Sigmoid colon (tissue), 7 donors: Measurements from ENCODE around the gene LRRC2. TPM values are rescaled to one million over a fixed set of nuclear protein-coding genes. Genes with fewer than 3 reads are reported as not detected.

Experiments used
- DNase-seq: peaks from one replicate; pipeline ENCODE4 v3.0.0-alpha.2; 2019
- H3K27ac ChIP-seq, 4 donors: fragments of 200-600 bp; sonication (generic); one replicate each; pipeline ENCODE4 v1.5.1; 2016 to 2019; ENCODE audit warnings: mild to moderate bottlenecking in 1 of 4
- H3K27me3 ChIP-seq, 3 donors: fragments of 200-600 bp; sonication (generic); one replicate each; pipeline ENCODE4 v1.5.1; 2019; ENCODE audit warnings: mild to moderate bottlenecking in 1 of 3
- H3K36me3 ChIP-seq, 4 donors: fragments of 200-600 bp; sonication (generic); one replicate each; pipeline ENCODE4 v1.5.1; 2016 to 2019
- H3K4me1 ChIP-seq, 4 donors: fragments of 200-600 bp; sonication (generic); one replicate each; pipeline ENCODE4 v1.5.1; 2017 to 2019
- H3K4me3 ChIP-seq, 4 donors: fragments of 200-600 bp; sonication (generic); one replicate each; pipeline ENCODE4 v1.5.1; 2017 to 2019; ENCODE audit warnings: mild to moderate bottlenecking in 2 of 4, moderate library complexity in 1 of 4
- H3K9me3 ChIP-seq, 4 donors: fragments of 200-600 bp in 3 of 4; sonication (generic) in 3 of 4; one replicate each; pipeline versions ENCODE4 v1.5.1 to v1.6.1; 2013 to 2019
- CTCF ChIP-seq, 4 experiments: fragments of 450-650 bp in 3 of 4; fragments of 200-600 bp in 1 of 4; IDR thresholded peaks; one replicate each; pipeline ENCODE4 v1.5.1; 2016 to 2019; ENCODE audit warnings: antibody characterized with exemption in 4 of 4, mild to moderate bottlenecking in 3 of 4, moderate library complexity in 2 of 4
- EP300 ChIP-seq, 4 donors: sonication (generic); formaldehyde crosslinking; IDR thresholded peaks; one replicate each; pipeline ENCODE4 v1.6.1; 2017; ENCODE audit warnings: antibody characterized with exemption in 4 of 4
- POLR2A ChIP-seq, 2 donors: fragments of 450-650 bp; IDR thresholded peaks; one replicate each; pipeline ENCODE4 v1.6.1; 2016; ENCODE audit warnings: antibody characterized with exemption in 2 of 2, mild to moderate bottlenecking in 2 of 2, moderate library complexity in 2 of 2
- POLR2AphosphoS5 ChIP-seq, 4 donors: sonication (generic); formaldehyde crosslinking; IDR thresholded peaks; one replicate each; pipeline ENCODE4 v1.6.1; 2017; ENCODE audit warnings: antibody characterized with exemption in 4 of 4
- WGBS, 2 donors: extraction: QIAGEN DNeasy Blood & Tissue Kit; methylation state at CpG; one replicate each; pipeline ENCODE4 v1.1.7; 2013; 5-methylcytosine and 5-hydroxymethylcytosine counted together
- intact Hi-C: fragments of 100-400 bp; cut with DNase I; formaldehyde crosslinking; loops from one replicate; pipeline ENCODE4 v1.15.1; 2023
- polyA plus RNA-seq, 3 donors: library from polyadenylated mRNA; stranded (reverse); fragments of 200-250 nt; gene quantifications; one replicate each; pipeline ENCODE4 v1.2.3, GENCODE V29; 2013
- total RNA-seq, 4 donors: library from RNA; depleted of rRNA; stranded (reverse); fragments of >200 nt; gene quantifications; one replicate each; pipeline ENCODE4 v1.1.0, GENCODE V29; 2016
- donor health status: healthy with polysubstance abuse.
- donor health status: Bipolar disorder and iron deficiency.
- donor health status: healthy.

LRRC2 gene
- total and polyA plus RNA-seq, 7 donors, result 0.46 to 11.1 (median 3.6) TPM

GRCh38 chr3:46604127-46604526 is 38.0 kb upstream of the LRRC2 start:
- Histone ChIP-seq H3K4me3 (no peak overlapping the region), H3K27ac (no peak overlapping the region), H3K36me3 (no peaks in the 10 kb centered on the region), H3K27me3 (no peaks in the 10 kb centered on the region), H3K4me1 (no peaks in the 10 kb centered on the region), H3K9me3 (no peaks in the 10 kb centered on the region)
- no peak for DNase-seq
- no peak for TF ChIP-seq POLR2A (IDR thresholded peaks at IDR 0.05)
- no peak for TF ChIP-seq POLR2AphosphoS5 (IDR thresholded peaks at IDR 0.05)
- no peak for TF ChIP-seq EP300 (IDR thresholded peaks at IDR 0.05)
- no peak for TF ChIP-seq CTCF (IDR thresholded peaks at IDR 0.05)
- intact Hi-C loops, result no loop called here
- WGBS, 2 donors, result 88 to 89% methylated on average over 2 of the region's 2 CpGs

DNA sequence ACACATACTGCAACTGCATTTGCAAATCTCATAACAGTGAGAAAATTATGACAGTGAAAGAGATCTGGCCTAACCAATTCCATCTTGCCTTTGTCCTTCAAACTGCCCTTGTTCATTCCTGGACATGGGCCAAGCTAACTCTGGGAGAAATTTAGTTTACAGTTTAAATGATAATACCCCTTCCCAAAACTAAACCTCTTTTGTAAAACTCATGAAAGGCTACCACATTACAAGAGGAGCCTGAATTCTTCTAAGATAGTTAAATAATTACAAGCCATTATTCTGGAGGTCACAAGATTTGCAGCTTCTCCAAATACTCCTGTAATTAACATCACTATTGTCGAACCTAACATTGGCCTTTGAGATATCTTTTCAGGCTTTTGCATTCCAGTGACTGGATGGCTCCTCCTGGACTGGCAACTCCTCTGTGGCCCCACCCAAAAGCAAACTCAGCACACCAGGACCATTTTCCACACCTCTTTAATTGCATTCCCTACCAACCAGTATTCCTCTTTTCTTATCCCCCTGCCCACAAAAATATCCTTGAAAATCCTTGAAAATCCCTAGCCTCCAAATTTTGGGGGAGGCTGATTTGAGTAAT is 37.4 kb upstream of the LRRC2 start:
- intact Hi-C loops, result no loop called here
- DNase-seq, result no peak
- Histone ChIP-seq H3K27ac (no peak overlapping the region), H3K9me3 (no peaks in the 10 kb centered on the region), H3K27me3 (no peaks in the 10 kb centered on the region), H3K36me3 (no peaks in the 10 kb centered on the region), H3K4me1 (no peaks in the 10 kb centered on the region), H3K4me3 (no peak overlapping the region)
- 11 to 54% methylated on average over 1 of the region's 1 CpG for WGBS, 2 donors
- no peak for TF ChIP-seq POLR2A (IDR thresholded peaks at IDR 0.05)
- no peak for TF ChIP-seq EP300 (IDR thresholded peaks at IDR 0.05)
- no peak for TF ChIP-seq POLR2AphosphoS5 (IDR thresholded peaks at IDR 0.05)
- no peak for TF ChIP-seq CTCF (IDR thresholded peaks at IDR 0.05)

DNA sequence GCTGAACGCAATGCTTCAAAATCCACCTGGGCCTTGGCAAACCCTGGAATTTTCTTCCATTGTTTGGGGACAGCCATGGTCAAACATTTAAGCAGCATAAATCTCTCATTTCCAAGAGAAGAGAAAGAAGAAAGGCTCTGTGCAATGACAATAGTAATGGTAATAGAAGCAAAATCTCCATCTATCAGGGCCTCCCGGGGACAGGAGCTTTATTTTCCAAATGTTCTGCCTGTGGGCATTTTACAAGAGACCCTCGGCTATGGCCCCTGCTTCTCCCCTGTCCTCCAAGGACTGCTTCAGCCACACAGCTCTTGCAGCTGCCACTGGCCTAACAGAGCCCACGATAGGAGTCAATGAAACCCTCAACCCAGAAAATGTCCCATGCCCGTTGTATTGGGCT is 33.5 kb upstream of the LRRC2 start:
- H3K36me3 ChIP-seq, result no peaks in the 10 kb centered on the region
- no peaks in the 10 kb centered on the region for H3K4me1 ChIP-seq
- no peak overlapping the region for H3K27ac ChIP-seq
- WGBS, 2 donors, result 89 to 92% methylated on average over 5 of the region's 5 CpGs
- intact Hi-C loops, result no loop called here
- DNase-seq, result no peak
- H3K27me3 ChIP-seq, result no peaks in the 10 kb centered on the region
- TF ChIP-seq POLR2A (IDR thresholded peaks at IDR 0.05) (no peak), CTCF (IDR thresholded peaks at IDR 0.05) (no peak), EP300 (IDR thresholded peaks at IDR 0.05) (no peak), POLR2AphosphoS5 (IDR thresholded peaks at IDR 0.05) (no peak)
- H3K9me3 ChIP-seq, result no peaks in the 10 kb centered on the region
- H3K4me3 ChIP-seq, result no peak overlapping the region

GRCh38 chr3:46595819-46596314 is 29.8 kb upstream of the LRRC2 start:
- no peaks in the 10 kb centered on the region for H3K36me3 ChIP-seq
- H3K4me1 ChIP-seq, result no peaks in the 10 kb centered on the region
- no peak overlapping the region for H3K4me3 ChIP-seq
- no peak overlapping the region for H3K27ac ChIP-seq
- no peaks in the 10 kb centered on the region for H3K27me3 ChIP-seq
- intact Hi-C loops, result no loop called here
- DNase-seq, result no peak
- TF ChIP-seq POLR2A (IDR thresholded peaks at IDR 0.05) (no peak), EP300 (IDR thresholded peaks at IDR 0.05) (no peak), POLR2AphosphoS5 (IDR thresholded peaks at IDR 0.05) (no peak), CTCF (IDR thresholded peaks at IDR 0.05) (no peak)
- 92 to 93% methylated on average over 8 of the region's 8 CpGs for WGBS, 2 donors
- no peaks in the 10 kb centered on the region for H3K9me3 ChIP-seq

GRCh38 chr3:46594723-46595122 is 28.6 kb upstream of the LRRC2 start:
- Histone ChIP-seq H3K9me3 (no peaks in the 10 kb centered on the region), H3K4me3 (no peak overlapping the region), H3K27me3 (no peaks in the 10 kb centered on the region), H3K36me3 (no peaks in the 10 kb centered on the region), H3K27ac (no peak overlapping the region), H3K4me1 (no peaks in the 10 kb centered on the region)
- TF ChIP-seq CTCF (IDR thresholded peaks at IDR 0.05), result no peak
- TF ChIP-seq EP300 (IDR thresholded peaks at IDR 0.05), result no peak
- no peak for DNase-seq
- WGBS, 2 donors, result 92 to 95% methylated on average over 4 of the region's 4 CpGs
- intact Hi-C loops, result no loop called here
